Neutrophil (primary cell): ENCODE data around the gene C10orf105.

ENCODE experiments used
- H3K27ac ChIP-seq: fragments of 200-600 bp; sonication (generic); 2 replicates; pipeline ENCODE4 v1.5.1; 2016; ENCODE audit warnings: mild to moderate bottlenecking, moderate library complexity
- H3K27me3 ChIP-seq: fragments of 200-600 bp; sonication (generic); 2 replicates; pipeline ENCODE4 v1.6.0; 2016; ENCODE audit warnings: mild to moderate bottlenecking
- H3K36me3 ChIP-seq: fragments of 200-600 bp; sonication (generic); 2 replicates; pipeline ENCODE4 v1.5.1; 2017
- H3K4me1 ChIP-seq, 2 experiments: fragments of 200-600 bp in 1 of 2; sonication (generic) in 1 of 2; 1 replicate in 1 of 2; 2 replicates in 1 of 2; pipeline versions ENCODE4 v1.5.1 to v1.6.1; 2013 to 2016; ENCODE audit warnings: low read depth in 1 of 2, low read length in 1 of 2, mild to moderate bottlenecking in 1 of 2, moderate library complexity in 1 of 2; ENCODE audit not compliant: control insufficient read depth in 1 of 2, insufficient read depth in 1 of 2
- H3K4me3 ChIP-seq, 2 experiments: fragments of 200-600 bp in 1 of 2; sonication (generic) in 1 of 2; 1 replicate in 1 of 2; 2 replicates in 1 of 2; pipeline ENCODE4 v1.5.1; 2013 to 2016; ENCODE audit warnings: low read depth in 1 of 2, low read length in 1 of 2, mild to moderate bottlenecking in 1 of 2, moderate library complexity in 1 of 2
- H3K9me3 ChIP-seq: fragments of 200-600 bp; sonication (generic); 2 replicates; pipeline ENCODE4 v1.5.1; 2016
- CTCF ChIP-seq: fragments of 200-600 bp; sonication (generic); IDR thresholded peaks from 2 replicates; pipeline ENCODE4 v1.5.1; 2016; ENCODE audit warnings: antibody characterized with exemption

The C10orf105 gene

DNA sequence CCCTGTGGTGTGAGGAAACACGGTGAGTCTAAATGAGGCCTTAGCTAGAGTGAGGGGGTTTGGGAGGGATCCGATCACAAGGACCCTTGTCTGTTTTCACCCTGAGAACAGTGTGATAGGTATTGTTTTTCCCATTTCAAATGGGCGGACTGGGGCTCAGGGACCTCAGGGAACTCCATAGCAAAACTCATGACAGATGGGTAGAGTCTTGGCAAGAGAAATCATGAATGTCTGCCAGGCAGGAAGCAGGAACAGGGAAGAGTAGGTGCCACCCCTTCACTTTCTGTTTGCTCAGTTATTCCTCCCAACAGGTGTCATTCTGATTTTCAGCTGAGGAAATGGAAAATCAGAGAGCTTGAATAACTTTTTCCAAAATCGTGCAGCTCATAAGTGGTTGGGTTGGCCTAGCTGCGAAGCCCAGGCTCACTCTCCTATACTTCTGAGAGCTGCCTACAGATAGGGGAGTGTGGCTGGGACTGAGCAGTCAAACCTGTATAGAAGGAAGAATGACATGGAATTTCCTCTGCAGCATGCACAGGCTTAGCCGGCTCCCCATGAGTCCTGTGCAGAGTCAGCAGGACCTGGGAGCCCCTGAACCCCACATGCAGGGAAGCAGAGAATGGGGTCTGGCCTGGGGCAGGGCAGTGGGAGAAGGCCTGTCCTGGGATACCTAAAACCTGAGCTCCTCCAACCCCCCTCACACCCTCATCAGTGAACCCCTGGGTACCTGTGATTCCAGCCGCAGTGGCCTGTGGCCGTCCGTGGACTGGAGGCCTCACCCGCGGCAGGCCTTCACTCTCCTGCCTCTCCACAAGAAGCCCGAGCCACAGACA is 17.6 kb upstream of the C10orf105 start:
- no peak for TF ChIP-seq CTCF
- Histone ChIP-seq H3K9me3 (no peaks in the 10 kb centered on the region), H3K27ac (peak overlapping the region; percentile 96), H3K27me3 (no peaks in the 10 kb centered on the region), H3K4me3 (peak overlapping the region; percentile 18 to 48), H3K36me3 (peaks cover 12% of the 10 kb centered on the region), H3K4me1 (peaks cover 98 to 100% of the 10 kb centered on the region in 2 experiments)

GRCh38 chr10:71736570-71736952 is 17.0 kb upstream of the C10orf105 start:
- H3K27ac ChIP-seq = peak overlapping the region; percentile 96
- no peaks in the 10 kb centered on the region for H3K27me3 ChIP-seq
- no peaks in the 10 kb centered on the region for H3K9me3 ChIP-seq
- H3K36me3 ChIP-seq = peaks cover 12% of the 10 kb centered on the region
- TF ChIP-seq CTCF = no peak
- H3K4me3 ChIP-seq = peak overlapping the region; percentile 18 to 48
- peaks cover 98 to 100% of the 10 kb centered on the region in 2 experiments for H3K4me1 ChIP-seq

GRCh38 chr10:71735709-71736569 is 16.4 kb upstream of the C10orf105 start:
- peak overlapping the region; percentile 96 for H3K27ac ChIP-seq
- peaks cover 8% of the 10 kb centered on the region for H3K36me3 ChIP-seq
- H3K4me1 ChIP-seq = peaks cover 98 to 100% of the 10 kb centered on the region in 2 experiments
- H3K27me3 ChIP-seq = no peaks in the 10 kb centered on the region
- peak; percentile 9 for TF ChIP-seq CTCF
- peak overlapping the region; percentile 38 to 48 for H3K4me3 ChIP-seq
- no peaks in the 10 kb centered on the region for H3K9me3 ChIP-seq

- no peaks in the 10 kb centered on the region for H3K9me3 ChIP-seq
- no peaks in the 10 kb centered on the region for H3K27me3 ChIP-seq
- H3K27ac ChIP-seq = peak overlapping the region; percentile 96
- peak overlapping the region; percentile 6 to 48 for H3K4me3 ChIP-seq
- peaks cover 98 to 100% of the 10 kb centered on the region in 2 experiments for H3K4me1 ChIP-seq
- TF ChIP-seq CTCF = no peak
- peaks cover 8% of the 10 kb centered on the region for H3K36me3 ChIP-seq
These were observed 15.2 kb upstream of the C10orf105 start for GRCh38 chr10:71734797-71735196.

DNA sequence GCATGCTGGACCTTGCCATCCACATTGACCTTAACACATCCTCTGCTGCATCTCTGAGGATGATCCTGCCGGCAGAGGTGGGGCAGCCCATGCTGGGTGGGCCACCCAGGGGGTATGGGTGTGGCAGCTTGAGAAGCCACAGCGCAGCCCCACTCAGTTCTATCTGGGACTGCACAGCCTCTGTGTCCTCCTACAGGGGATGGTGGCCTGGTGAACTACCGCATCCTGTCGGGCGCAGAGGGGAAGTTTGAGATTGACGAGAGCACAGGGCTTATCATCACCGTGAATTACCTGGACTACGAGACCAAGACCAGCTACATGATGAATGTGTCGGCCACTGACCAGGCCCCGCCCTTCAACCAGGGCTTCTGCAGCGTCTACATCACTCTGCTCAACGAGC is 12.2 kb upstream of the C10orf105 start:
- Histone ChIP-seq H3K9me3 (no peaks in the 10 kb centered on the region), H3K4me3 (no peak overlapping the region), H3K4me1 (peaks cover 98 to 100% of the 10 kb centered on the region in 2 experiments), H3K27ac (peak overlapping the region; percentile 100), H3K27me3 (no peaks in the 10 kb centered on the region), H3K36me3 (peaks cover 8% of the 10 kb centered on the region)
- TF ChIP-seq CTCF = no peak
